Stimulated activated CD4-positive, alpha-beta T cell treated with anti-CD3 and anti-CD28 coated beads, Interleukin-12 subunit alpha, Interleukin-12 subunit beta, amount 100 ng/mL, for 4 hours (primary cell): Measurements from ENCODE around the gene UBQLN4.
"Not testable (repeated sequence)": the region's sequence is repeated elsewhere in the genome, so short reads cannot be mapped to it uniquely, and the experiment has no call there.

Source experiments
- DNase-seq: peaks from one replicate; pipeline ENCODE4 v3.0.0-alpha.2; 2020

Gene UBQLN4

GRCh38 chr1:156056326-156056849 lies 2.8 kb upstream of the UBQLN4 start:
- no peak for DNase-seq

GRCh38 chr1:156055281-156056048 lies 1.9 kb upstream of the UBQLN4 start:
- no peak for DNase-seq

- DNase-seq: peak; percentile 95
These were observed 1.1 kb upstream of the UBQLN4 start, which contains the start of gene LAMTOR2 for GRCh38 chr1:156054500-156055280. TSS of gene LAMTOR2 (plus strand) at chr1:156054782. CDS start at chr1:156054890, 108 bp downstream.

- DNase-seq: peak; percentile 69
These were observed 483 bp downstream of the UBQLN4 start for GRCh38 chr1:156052862-156053767.

GRCh38 chr1:156051011-156051725 lies 2.4 kb downstream of the UBQLN4 start:
- DNase-seq: no peak

- no peak for DNase-seq
These were observed 3.2 kb downstream of the UBQLN4 start for GRCh38 chr1:156050376-156050775.

GRCh38 chr1:156048663-156049258 lies 4.8 kb downstream of the UBQLN4 start:
- DNase-seq: no peak

- DNase-seq: no peak
These were observed 8.5 kb downstream of the UBQLN4 start for GRCh38 chr1:156045076-156045475.

- no peak for DNase-seq
These were observed 10.8 kb downstream of the UBQLN4 start for GRCh38 chr1:156042828-156043227.

GRCh38 chr1:156034991-156035390 lies 18.6 kb downstream of the UBQLN4 start:
- DNase-seq: not testable (repeated sequence)

- no peak for DNase-seq
These were observed 20.6 kb downstream of the UBQLN4 start for GRCh38 chr1:156033011-156033410.

GRCh38 chr1:156026588-156026987 lies 27.0 kb downstream of the UBQLN4 start:
- no peak for DNase-seq

- peak; percentile 7 for DNase-seq
These were observed 27.7 kb downstream of the UBQLN4 start for GRCh38 chr1:156025876-156026275.

- DNase-seq: no peak
These were observed 28.8 kb downstream of the UBQLN4 start for GRCh38 chr1:156024801-156025200.

- DNase-seq: no peak
These were observed 31.6 kb downstream of the UBQLN4 start for GRCh38 chr1:156021954-156022353.

- no peak for DNase-seq
These were observed 32.5 kb downstream of the UBQLN4 start for GRCh38 chr1:156021093-156021428.

- peak; percentile 73 for DNase-seq
These were observed 33.1 kb downstream of the UBQLN4 start, which contains the start of gene SSR2 for GRCh38 chr1:156020293-156021092. TSS of gene SSR2 (minus strand) at chr1:156020951. CDS start at chr1:156020167, 784 bp downstream.

- DNase-seq: no peak
These were observed 33.7 kb downstream of the UBQLN4 start for GRCh38 chr1:156019946-156020292.

- DNase-seq: no peak
These were observed 38.8 kb downstream of the UBQLN4 start for GRCh38 chr1:156014829-156015228.

- no peak for DNase-seq
These were observed 41.4 kb downstream of the UBQLN4 start for GRCh38 chr1:156012051-156012817.
